GM12865 (cell line): ENCODE measurements around the gene FAM114A2.

Experiments used
- DNase-seq: peaks from one replicate; pipeline ENCODE4 v3.0.0; 2010; ENCODE audit warnings: low read depth
- H3K4me3 ChIP-seq: 2 replicates; pipeline ENCODE4 v1.5.1; 2011; ENCODE audit warnings: mild to moderate bottlenecking, low read depth, low read length, control low read depth
- TF ChIP-seq, protein P1 (sequence below): IDR thresholded peaks from 2 replicates; pipeline ENCODE4 v1.5.1; 2011; ENCODE audit warnings: low read length, control low read depth, low read depth, inconsistent platforms; ENCODE audit not compliant: insufficient read depth; ENCODE audit errors: missing control alignments

The FAM114A2 gene

DNA sequence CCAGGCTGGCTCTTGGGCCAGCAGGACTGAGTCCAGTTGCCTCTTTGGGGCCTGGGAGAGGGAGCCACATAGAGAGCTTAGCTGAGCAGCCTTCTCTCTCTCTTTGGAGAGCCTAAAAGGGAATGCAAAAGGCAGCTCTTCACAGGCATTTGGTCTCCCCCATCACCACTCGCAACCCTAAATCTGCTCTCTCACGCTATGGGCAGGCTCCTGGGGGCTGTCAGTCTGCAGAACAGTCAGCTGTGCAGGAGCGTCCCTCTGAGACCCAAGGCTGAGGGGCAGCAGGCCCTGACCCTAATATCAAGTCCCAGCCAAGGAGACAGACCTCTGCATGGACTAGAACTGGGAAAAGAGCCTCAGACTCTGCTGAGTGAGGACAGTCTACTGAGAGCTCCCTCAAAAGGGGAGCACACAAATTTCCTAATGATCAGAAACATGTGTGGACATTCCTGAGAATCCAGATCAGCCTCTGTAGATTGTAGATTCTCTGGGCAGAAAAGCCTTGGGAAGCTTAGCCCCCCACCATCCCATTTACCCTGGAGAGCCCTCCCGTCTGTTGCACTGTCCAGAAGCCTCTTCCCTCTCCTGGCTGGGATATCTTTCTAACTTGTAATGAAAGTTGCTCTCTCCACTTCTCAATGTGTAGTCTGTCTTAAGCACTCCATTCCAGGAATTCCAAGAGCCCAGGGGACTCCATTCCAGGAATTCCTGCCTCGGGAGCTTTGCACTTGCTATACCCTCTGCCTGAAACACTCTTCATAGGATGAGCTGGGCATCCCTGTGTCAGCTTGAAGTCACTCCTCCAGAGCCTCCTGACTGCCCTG is 79.4 kb downstream of the FAM114A2 start:
- no peak overlapping the region for H3K4me3 ChIP-seq
- TF ChIP-seq, protein P1, sequence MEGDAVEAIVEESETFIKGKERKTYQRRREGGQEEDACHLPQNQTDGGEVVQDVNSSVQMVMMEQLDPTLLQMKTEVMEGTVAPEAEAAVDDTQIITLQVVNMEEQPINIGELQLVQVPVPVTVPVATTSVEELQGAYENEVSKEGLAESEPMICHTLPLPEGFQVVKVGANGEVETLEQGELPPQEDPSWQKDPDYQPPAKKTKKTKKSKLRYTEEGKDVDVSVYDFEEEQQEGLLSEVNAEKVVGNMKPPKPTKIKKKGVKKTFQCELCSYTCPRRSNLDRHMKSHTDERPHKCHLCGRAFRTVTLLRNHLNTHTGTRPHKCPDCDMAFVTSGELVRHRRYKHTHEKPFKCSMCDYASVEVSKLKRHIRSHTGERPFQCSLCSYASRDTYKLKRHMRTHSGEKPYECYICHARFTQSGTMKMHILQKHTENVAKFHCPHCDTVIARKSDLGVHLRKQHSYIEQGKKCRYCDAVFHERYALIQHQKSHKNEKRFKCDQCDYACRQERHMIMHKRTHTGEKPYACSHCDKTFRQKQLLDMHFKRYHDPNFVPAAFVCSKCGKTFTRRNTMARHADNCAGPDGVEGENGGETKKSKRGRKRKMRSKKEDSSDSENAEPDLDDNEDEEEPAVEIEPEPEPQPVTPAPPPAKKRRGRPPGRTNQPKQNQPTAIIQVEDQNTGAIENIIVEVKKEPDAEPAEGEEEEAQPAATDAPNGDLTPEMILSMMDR = no peak
- DNase-seq = no peak

DNA sequence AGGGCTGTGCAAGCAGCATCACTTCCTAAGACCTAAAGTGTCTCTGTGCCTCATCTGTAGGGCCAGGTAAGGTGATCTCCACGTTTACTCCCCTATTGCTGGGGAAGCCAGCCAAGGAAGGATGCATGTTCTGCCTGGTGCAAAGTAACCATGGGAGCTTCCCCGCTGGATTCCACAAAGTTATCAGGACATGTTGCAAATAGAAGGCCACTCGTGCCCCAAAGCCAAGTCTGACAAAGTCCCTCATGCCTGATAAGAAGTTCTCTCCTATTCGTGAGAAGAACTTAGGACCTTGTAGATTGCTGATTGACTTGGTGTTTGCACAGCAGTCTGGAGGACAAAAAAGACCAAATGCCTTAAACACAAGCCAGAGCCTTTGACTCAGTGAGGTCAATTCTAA is 81.5 kb downstream of the FAM114A2 start:
- no peak for DNase-seq
- H3K4me3 ChIP-seq = no peak overlapping the region
- TF ChIP-seq, protein P1 = no peak

DNA sequence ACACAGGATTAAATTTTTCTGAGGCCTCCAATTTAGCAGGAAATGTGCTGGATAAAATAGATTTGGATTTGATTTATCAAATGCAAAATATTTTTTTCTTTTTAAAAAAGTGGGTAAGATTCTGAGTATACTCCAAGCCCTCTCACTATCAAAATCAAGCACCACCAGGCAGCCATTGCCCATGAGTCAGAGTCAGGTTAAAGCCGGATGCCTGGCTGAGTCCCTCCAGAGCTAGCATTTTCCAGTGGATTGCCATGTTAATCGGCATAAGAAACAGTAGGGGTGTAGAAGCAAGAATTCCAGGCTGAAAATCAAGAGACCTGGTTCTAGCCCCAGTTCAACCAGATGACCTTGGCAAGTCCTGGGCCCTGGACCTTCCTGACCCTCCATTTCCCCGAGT is 85.3 kb downstream of the FAM114A2 start:
- no peak overlapping the region for H3K4me3 ChIP-seq
- TF ChIP-seq, protein P1 = no peak
- no peak for DNase-seq

DNA sequence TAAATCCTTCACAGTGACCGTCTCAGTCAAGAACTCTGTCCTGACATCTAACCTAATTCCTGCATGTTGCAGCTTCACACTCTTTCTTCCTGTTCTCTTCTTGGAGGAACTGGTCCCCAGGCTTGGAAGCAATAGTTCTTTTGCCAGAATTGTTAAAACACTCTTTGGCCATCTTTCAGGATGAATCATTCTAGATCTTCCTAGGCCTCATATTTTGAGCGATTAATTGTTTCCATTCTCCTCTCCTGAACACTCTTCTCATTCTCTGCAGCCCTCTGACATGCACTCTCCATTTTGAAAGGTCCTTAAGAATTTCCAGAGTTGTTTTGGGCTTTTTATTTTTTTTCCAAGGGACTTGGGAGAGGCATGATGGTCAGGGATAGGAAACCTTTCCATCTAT is 85.8 kb downstream of the FAM114A2 start:
- no peak overlapping the region for H3K4me3 ChIP-seq
- DNase-seq = no peak
- TF ChIP-seq, protein P1 = no peak

DNA sequence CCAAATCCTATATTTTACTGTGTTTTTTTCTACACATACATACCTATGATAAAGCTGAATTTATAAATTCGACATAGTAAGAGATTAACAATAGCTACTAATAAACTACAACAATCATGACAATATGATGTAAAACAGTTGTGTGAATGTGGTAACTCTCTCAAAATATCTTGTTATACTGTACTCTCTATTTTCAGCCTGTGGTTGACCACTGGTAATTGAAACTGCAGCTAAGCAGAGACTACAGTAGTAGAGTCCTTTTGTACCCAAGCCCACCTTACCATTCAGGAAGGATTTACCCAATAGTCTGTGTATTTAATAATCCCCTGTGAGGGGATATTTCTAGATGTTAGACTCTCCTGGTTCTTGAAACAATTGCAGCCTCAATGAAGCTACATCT is 86.7 kb downstream of the FAM114A2 start:
- no peak overlapping the region for H3K4me3 ChIP-seq
- TF ChIP-seq, protein P1 = no peak
- no peak for DNase-seq

DNA sequence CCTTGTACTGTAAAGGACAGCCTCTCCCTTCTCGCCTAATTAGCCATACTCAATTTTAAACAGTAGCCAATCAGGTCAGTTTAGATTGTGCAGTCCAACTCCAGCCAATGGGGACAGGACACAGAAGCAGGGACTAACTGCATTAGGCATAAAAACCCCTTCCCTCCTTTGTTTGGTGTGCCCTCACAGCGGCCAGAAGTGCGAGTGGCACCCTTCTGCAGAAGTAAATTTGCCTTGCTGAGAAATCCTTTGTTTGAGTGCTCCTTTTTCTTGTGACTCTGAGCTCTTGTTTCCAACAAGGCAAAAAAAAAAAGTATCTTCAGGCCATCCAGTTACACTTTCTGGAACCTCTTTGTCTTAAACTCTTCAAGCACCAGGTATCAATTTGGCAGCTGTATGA is 97.4 kb downstream of the FAM114A2 start:
- no peak for DNase-seq
- TF ChIP-seq, protein P1 = no peak
- H3K4me3 ChIP-seq = no peak overlapping the region
